Gastroesophageal sphincter (tissue), 4 donors: ENCODE data around the gene PARD3B. TPM values are rescaled to one million over a fixed set of nuclear protein-coding genes. Genes with fewer than 3 reads are reported as not detected.

Experiments used
- ATAC-seq: fragments of 150-250 bp; one replicate; pipeline ENCODE4 v1.9.1; 2016; ENCODE audit warnings: mild to moderate bottlenecking, moderate library complexity
- H3K27ac ChIP-seq, 4 donors: fragments of 200-600 bp; sonication (generic) in 3 of 4; 1 replicate in 3 of 4; 2 replicates in 1 of 4; pipeline ENCODE4 v1.5.1; 2016 to 2019
- H3K27me3 ChIP-seq: fragments of 200-600 bp; sonication (generic); one replicate; pipeline ENCODE4 v1.5.1; 2019
- H3K36me3 ChIP-seq, 2 donors: fragments of 200-600 bp; sonication (generic); one replicate each; pipeline ENCODE4 v1.5.1; 2019; ENCODE audit warnings: control low read depth in 1 of 2
- H3K4me1 ChIP-seq, 3 donors: fragments of 200-600 bp; sonication (generic); 1 replicate in 2 of 3; 2 replicates in 1 of 3; pipeline ENCODE4 v1.5.1; 2016 to 2019; ENCODE audit warnings: control low read depth in 2 of 3
- H3K4me3 ChIP-seq, 2 donors: fragments of 200-600 bp; sonication (generic); one replicate each; pipeline ENCODE4 v1.5.1; 2019; ENCODE audit warnings: mild to moderate bottlenecking in 1 of 2, moderate library complexity in 1 of 2
- H3K9me3 ChIP-seq, 3 donors: fragments of 200-600 bp; sonication (generic); one replicate each; pipeline ENCODE4 v1.5.1; 2017 to 2019; ENCODE audit warnings: control low read depth in 2 of 3
- EP300 ChIP-seq: sonication (generic); formaldehyde crosslinking; IDR thresholded peaks from one replicate; pipeline ENCODE4 v1.6.1; 2017; ENCODE audit warnings: antibody characterized with exemption, mild to moderate bottlenecking
- POLR2A ChIP-seq, 2 donors: fragments of 450-650 bp; IDR thresholded peaks; one replicate each; pipeline ENCODE4 v1.6.1; 2017; ENCODE audit warnings: antibody characterized with exemption in 2 of 2, mild to moderate bottlenecking in 2 of 2, moderate library complexity in 1 of 2
- POLR2AphosphoS5 ChIP-seq: sonication (generic); formaldehyde crosslinking; IDR thresholded peaks from one replicate; pipeline ENCODE4 v1.6.1; 2017; ENCODE audit warnings: antibody characterized with exemption
- WGBS, 2 donors: methylation state at CpG; one replicate each; pipeline ENCODE4 v1.1.5; 2018; ENCODE audit warnings: low coverage in 1 of 2; 5-methylcytosine and 5-hydroxymethylcytosine counted together
- total RNA-seq, 4 donors: library from RNA; depleted of rRNA; stranded (reverse); fragments of >200 nt; gene quantifications; one replicate each; pipeline ENCODE4 v1.1.0, GENCODE V29; 2016
- TF ChIP-seq, protein P1 (sequence below), 4 experiments: fragments of 200-600 bp in 2 of 4; fragments of 450-650 bp in 2 of 4; sonication (generic) in 1 of 4; IDR thresholded peaks; one replicate each; pipeline ENCODE4 v1.5.1; 2017 to 2019; ENCODE audit warnings: antibody characterized with exemption in 4 of 4, mild to moderate bottlenecking in 2 of 4, moderate library complexity in 2 of 4

Gene PARD3B
- total RNA-seq, 4 donors from 2014 or later, result 29.6 to 42.2 (median 41.0) TPM

DNA sequence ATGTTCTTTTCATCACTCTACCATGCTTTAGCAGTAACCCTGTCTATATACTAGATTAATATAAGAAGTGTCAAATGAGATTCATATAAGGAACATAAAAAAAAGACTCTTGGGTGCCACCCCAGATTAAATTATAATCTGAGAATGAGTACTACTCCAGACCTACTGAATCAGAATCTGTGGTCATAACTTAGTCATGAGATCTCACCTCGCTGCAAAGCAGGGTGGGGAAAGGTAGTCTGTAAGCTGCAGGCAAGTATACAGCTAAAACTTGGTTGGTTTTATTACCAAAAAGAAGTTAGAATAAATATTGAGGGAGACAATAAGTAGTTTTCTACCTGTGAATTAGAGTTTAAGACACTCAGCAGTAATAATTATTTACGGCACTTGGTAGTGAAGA is 175.6 kb downstream of the PARD3B start:
- no peak for ATAC-seq
- TF ChIP-seq EP300 (no peak), POLR2AphosphoS5 (no peak)
- no peak overlapping the region for H3K4me3 ChIP-seq
- H3K4me1 ChIP-seq, result no peaks in the 10 kb centered on the region
- no peaks in the 10 kb centered on the region for H3K9me3 ChIP-seq
- H3K27ac ChIP-seq, result no peak overlapping the region
- H3K27me3 ChIP-seq, result no peaks in the 10 kb centered on the region
- 92 to 96% methylated on average over 2 of the region's 2 CpGs for WGBS, 2 donors
- no peaks in the 10 kb centered on the region for H3K36me3 ChIP-seq

DNA sequence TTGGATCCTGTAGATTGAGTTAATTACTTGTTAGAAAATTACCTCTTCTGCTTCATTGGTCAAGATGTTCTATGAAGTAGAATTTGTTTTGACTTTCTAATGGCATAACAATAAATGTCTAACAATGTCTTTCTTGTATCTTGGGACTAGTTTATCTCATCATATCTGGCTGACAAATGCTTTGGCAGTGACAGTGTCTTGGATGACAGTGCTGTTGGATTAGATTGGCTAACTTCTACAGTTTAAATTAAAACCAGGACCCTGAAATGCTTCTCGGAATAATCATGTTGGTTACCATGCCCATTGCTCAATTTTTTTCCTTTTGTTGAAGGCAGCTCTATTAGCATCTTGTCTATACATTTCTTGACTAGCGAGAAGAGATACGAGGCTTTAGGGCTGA is 176.9 kb downstream of the PARD3B start:
- TF ChIP-seq, protein P1, sequence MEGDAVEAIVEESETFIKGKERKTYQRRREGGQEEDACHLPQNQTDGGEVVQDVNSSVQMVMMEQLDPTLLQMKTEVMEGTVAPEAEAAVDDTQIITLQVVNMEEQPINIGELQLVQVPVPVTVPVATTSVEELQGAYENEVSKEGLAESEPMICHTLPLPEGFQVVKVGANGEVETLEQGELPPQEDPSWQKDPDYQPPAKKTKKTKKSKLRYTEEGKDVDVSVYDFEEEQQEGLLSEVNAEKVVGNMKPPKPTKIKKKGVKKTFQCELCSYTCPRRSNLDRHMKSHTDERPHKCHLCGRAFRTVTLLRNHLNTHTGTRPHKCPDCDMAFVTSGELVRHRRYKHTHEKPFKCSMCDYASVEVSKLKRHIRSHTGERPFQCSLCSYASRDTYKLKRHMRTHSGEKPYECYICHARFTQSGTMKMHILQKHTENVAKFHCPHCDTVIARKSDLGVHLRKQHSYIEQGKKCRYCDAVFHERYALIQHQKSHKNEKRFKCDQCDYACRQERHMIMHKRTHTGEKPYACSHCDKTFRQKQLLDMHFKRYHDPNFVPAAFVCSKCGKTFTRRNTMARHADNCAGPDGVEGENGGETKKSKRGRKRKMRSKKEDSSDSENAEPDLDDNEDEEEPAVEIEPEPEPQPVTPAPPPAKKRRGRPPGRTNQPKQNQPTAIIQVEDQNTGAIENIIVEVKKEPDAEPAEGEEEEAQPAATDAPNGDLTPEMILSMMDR (IDR thresholded peaks at IDR 0.05), result no peak
- TF ChIP-seq POLR2A (IDR thresholded peaks at IDR 0.05) (no peak), POLR2AphosphoS5 (no peak), EP300 (no peak)
- 93 to 100% methylated on average over 1 to 3 of the region's 3 CpGs for WGBS, 2 donors
- ATAC-seq, result no peak
- Histone ChIP-seq H3K36me3 (no peaks in the 10 kb centered on the region), H3K4me1 (no peaks in the 10 kb centered on the region), H3K9me3 (no peaks in the 10 kb centered on the region), H3K27ac (no peak overlapping the region), H3K27me3 (no peaks in the 10 kb centered on the region), H3K4me3 (no peak overlapping the region)

DNA sequence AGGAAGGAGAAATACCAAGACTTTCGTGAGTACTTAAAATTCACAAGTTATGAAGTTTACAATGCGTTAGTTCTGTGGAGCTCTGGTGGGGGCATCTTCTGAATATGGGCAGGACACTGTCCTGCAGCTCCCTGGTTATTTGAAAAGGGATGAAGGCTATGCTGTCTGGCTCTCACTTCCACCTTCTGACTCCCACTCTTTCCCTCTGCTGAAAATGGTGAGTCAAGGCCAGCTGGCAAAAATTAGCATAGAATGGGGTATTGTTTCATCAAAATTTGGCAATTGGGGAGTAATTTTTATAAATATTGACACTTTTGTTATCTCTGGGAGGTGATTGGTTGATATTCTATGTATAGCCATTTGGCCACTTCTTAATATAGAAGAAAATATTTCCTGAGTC is 177.4 kb downstream of the PARD3B start:
- WGBS, 2 donors, result 80 to 90% methylated on average over 1 to 2 of the region's 2 CpGs
- TF ChIP-seq EP300 (no peak), POLR2AphosphoS5 (no peak)
- no peak overlapping the region for H3K27ac ChIP-seq
- H3K36me3 ChIP-seq, result no peaks in the 10 kb centered on the region
- no peak overlapping the region for H3K4me3 ChIP-seq
- no peaks in the 10 kb centered on the region for H3K4me1 ChIP-seq
- H3K27me3 ChIP-seq, result no peaks in the 10 kb centered on the region
- H3K9me3 ChIP-seq, result no peaks in the 10 kb centered on the region
- no peak for ATAC-seq

DNA sequence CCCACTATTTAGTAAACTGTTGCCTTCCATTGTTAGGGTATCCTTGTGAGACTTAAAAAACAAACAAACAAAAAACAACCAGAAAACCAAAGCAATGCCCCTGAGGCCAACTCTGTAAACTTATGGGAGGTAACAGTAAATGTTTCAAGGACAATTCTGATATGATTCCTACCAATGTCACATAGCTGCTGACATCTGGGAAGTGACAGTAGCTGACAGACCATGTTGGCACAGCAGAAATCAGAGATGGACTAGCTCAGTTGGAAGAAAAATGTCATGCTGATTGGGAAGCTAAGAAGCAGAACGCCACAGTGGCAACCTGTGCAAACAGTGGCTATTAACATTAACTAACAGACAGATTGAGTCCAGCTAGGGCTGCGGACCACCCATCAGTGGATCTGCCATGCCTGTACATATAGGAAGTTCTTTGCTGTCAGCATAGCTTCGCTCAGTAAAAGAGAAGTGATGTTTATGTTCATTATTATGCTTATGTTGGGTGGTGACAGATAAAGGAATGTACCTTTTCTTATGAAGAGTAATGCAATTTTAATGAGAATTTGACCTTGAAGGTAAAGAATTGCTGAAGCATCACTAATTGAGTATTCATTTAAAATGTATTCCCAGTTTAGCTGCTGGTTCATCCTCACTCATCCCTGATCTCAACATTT is 180.6 kb downstream of the PARD3B start:
- Histone ChIP-seq H3K9me3 (no peaks in the 10 kb centered on the region), H3K36me3 (no peaks in the 10 kb centered on the region), H3K27ac (no peak overlapping the region), H3K4me1 (peaks cover 0 to 8% (median 0%) of the 10 kb centered on the region in 3 donors), H3K4me3 (no peak overlapping the region), H3K27me3 (no peaks in the 10 kb centered on the region)
- ATAC-seq, result no peak
- TF ChIP-seq, protein P1 (IDR thresholded peaks at IDR 0.05), result no peak
- TF ChIP-seq POLR2A (IDR thresholded peaks at IDR 0.05) (no peak), EP300 (no peak), POLR2AphosphoS5 (no peak)
- 96 to 97% methylated on average over 2 to 3 of the region's 3 CpGs for WGBS, 2 donors

DNA sequence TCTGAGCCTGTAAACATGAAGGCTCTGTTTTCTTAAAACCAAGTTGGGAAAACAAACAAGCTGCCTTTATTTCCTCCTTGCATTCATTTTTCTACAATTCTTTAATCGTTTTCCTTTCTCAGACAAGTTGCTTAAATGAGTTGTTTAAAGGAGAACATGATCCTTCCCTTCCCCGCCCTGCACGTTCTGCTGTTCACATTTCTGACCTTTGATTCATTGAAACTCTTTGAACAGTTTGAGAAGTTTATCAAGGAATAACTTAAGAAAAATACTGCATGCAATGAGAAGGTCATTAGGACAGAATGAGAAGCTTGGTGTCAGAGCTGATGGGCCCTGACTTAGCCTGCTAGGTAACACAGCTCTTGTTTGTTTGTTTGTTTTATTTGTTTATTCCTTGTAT is 181.6 kb downstream of the PARD3B start:
- WGBS, 2 donors, result 68 to 100% methylated on average over 3 of the region's 3 CpGs
- TF ChIP-seq POLR2AphosphoS5 (no peak), POLR2A (IDR thresholded peaks at IDR 0.05) (no peak), EP300 (no peak)
- TF ChIP-seq, protein P1 (IDR thresholded peaks at IDR 0.05), result no peak
- Histone ChIP-seq H3K27ac (no peak overlapping the region), H3K4me1 (peaks cover 0 to 8% (median 0%) of the 10 kb centered on the region in 3 donors), H3K36me3 (no peaks in the 10 kb centered on the region), H3K27me3 (no peaks in the 10 kb centered on the region), H3K9me3 (no peaks in the 10 kb centered on the region), H3K4me3 (no peak overlapping the region)
- ATAC-seq, result no peak

DNA sequence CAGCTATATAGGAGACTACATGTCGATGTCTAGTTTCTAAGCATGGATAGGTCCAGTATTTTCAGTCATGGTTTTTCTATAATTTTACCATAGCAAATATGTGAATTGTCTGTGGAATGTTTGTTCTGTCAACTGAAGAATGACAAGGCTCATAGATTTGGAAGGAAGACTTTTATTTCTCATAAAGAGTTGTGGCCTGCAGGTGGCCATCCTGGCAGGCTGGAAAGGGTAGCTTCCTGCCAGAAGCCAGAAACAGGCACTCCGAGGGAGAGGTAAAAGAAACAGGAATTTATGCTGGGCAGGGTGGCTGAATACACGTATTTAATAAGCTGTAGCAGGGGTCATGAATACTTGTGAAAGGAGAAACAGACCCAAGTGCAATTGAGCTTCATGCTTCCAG is 182.1 kb downstream of the PARD3B start:
- TF ChIP-seq POLR2A (IDR thresholded peaks at IDR 0.05) (no peak), POLR2AphosphoS5 (no peak), EP300 (no peak)
- TF ChIP-seq, protein P1 (IDR thresholded peaks at IDR 0.05), result no peak
- no peak for ATAC-seq
- H3K36me3 ChIP-seq, result no peaks in the 10 kb centered on the region
- peaks cover 0 to 8% (median 0%) of the 10 kb centered on the region in 3 donors for H3K4me1 ChIP-seq
- H3K27me3 ChIP-seq, result no peaks in the 10 kb centered on the region
- WGBS, 2 donors, result 85 to 94% methylated on average over 3 of the region's 3 CpGs
- H3K27ac ChIP-seq, result no peak overlapping the region
- H3K4me3 ChIP-seq, result no peak overlapping the region
- no peaks in the 10 kb centered on the region for H3K9me3 ChIP-seq
